K562 (cell line): ENCODE results near the gene GJB6. TPM values are rescaled to one million over a fixed set of nuclear protein-coding genes. Genes with fewer than 3 reads are reported as not detected.

ENCODE experiments used
- ATAC-seq: fragments of 200-7000 bp; cut with Tn5 transposase; 3 replicates; pipeline ENCODE4 v1.9.1; 2020; ENCODE audit warnings: moderate library complexity
- BruUV-seq: library from RNA; stranded (reverse); fragments of 400-500 nt; replicated peaks from 2 replicates; lab custom pipeline; 2021; lab: Mats Ljungman, UMichigan
- CTCF ChIA-PET: fragments of 300-600 bp; formaldehyde crosslinking; extraction: SDS; loops from one replicate; lab custom pipeline; 2021; ENCODE audit warnings: low intra/inter-chr PET ratio; lab: Yijun Ruan, JAX
- POLR2A ChIA-PET: fragments of 300-600, 350-650 bp; sonication (Branson Sonifier 250); formaldehyde crosslinking; extraction: SDS; loops from one replicate; lab custom pipeline; 2021; ENCODE audit warnings: antibody characterized with exemption, inconsistent platforms; lab: Yijun Ruan, JAX
- DNase-seq, 4 experiments: peaks; one replicate each; pipeline versions ENCODE4 v3.0.0 to v3.0.0-alpha.2; 2011 to 2018; ENCODE audit warnings: low spot score in 3 of 4, mixed read lengths in 3 of 4; ENCODE audit errors: extremely low read depth in 1 of 4
- FAIRE-seq: peaks from 2 replicates; lab custom pipeline; 2011; peaks lifted over from hg19 to GRCh38; lab: Jason Lieb, UNC
- H2AFZ ChIP-seq: 2 replicates; pipeline ENCODE4 v1.6.0; 2011; ENCODE audit warnings: low read depth, low read length, control low read depth, inconsistent platforms
- H3K27ac ChIP-seq: fragments of 200-600 bp; 3 replicates; pipeline ENCODE4 v1.8.0; 2011; ENCODE audit warnings: low read depth, mild to moderate bottlenecking, control low read depth, inconsistent platforms, low read length, moderate library complexity, mixed read lengths; ENCODE audit errors: extremely low read depth
- H3K27me3 ChIP-seq, 2 experiments: fragments of 300-600 bp in 1 of 2; 2 replicates in 1 of 2; 3 replicates in 1 of 2; pipeline versions ENCODE4 v1.6.0 to v1.8.0; 2011; ENCODE audit warnings: inconsistent platforms in 2 of 2, low read length in 2 of 2, mild to moderate bottlenecking in 1 of 2, mixed read lengths in 1 of 2, moderate library complexity in 1 of 2; ENCODE audit not compliant: control insufficient read depth in 2 of 2, insufficient read depth in 2 of 2
- H3K36me3 ChIP-seq: fragments of 300-600 bp; 3 replicates; pipeline ENCODE4 v1.8.0; 2011; ENCODE audit warnings: mild to moderate bottlenecking, low read length, inconsistent platforms; ENCODE audit not compliant: control insufficient read depth, insufficient read depth
- H3K4me1 ChIP-seq, 2 experiments: fragments of 200-600 bp in 1 of 2; replicated peaks in 1 of 2; 2 replicates in 1 of 2; 3 replicates in 1 of 2; pipeline versions ENCODE4 v1.5.1 to v1.8.0; 2011; ENCODE audit warnings: inconsistent platforms in 2 of 2, low read length in 2 of 2, mild to moderate bottlenecking in 1 of 2, mixed read lengths in 1 of 2, moderate library complexity in 1 of 2; ENCODE audit not compliant: control insufficient read depth in 2 of 2, insufficient read depth in 2 of 2
- H3K4me2 ChIP-seq: 2 replicates; pipeline ENCODE4 v1.6.1; 2011; ENCODE audit warnings: low read length, control low read depth, inconsistent platforms, mixed read lengths; ENCODE audit not compliant: insufficient read depth
- H3K4me3 ChIP-seq: fragments of 200-600 bp; sonication (generic), shearing (Covaris generic); 2 replicates; pipeline ENCODE4 v1.5.1; 2016; ENCODE audit warnings: control low read depth, inconsistent platforms
- H3K79me2 ChIP-seq: fragments of 200-600 bp; 3 replicates; pipeline ENCODE4 v1.8.0; 2011; ENCODE audit warnings: low read length, inconsistent platforms; ENCODE audit not compliant: control insufficient read depth, insufficient read depth
- H3K9ac ChIP-seq, 2 experiments: 2 replicates each; pipeline versions ENCODE4 v1.6.0 to v1.6.1; 2011; ENCODE audit warnings: low read depth in 2 of 2, low read length in 2 of 2, control low read depth in 1 of 2, inconsistent platforms in 1 of 2, mild to moderate bottlenecking in 1 of 2, mixed read lengths in 1 of 2; ENCODE audit not compliant: insufficient read depth in 1 of 2
- H3K9me1 ChIP-seq: one replicate; pipeline ENCODE4 v1.6.0; 2011; ENCODE audit warnings: inconsistent platforms, mild to moderate bottlenecking, low read length, moderate library complexity; ENCODE audit not compliant: control insufficient read depth, insufficient read depth
- H3K9me3 ChIP-seq: replicated peaks from 2 replicates; pipeline ENCODE4 v1.5.1; 2011; ENCODE audit warnings: low read depth, low read length, inconsistent platforms; ENCODE audit not compliant: control insufficient read depth, insufficient read depth
- H4K20me1 ChIP-seq: replicated peaks from 2 replicates; pipeline ENCODE4 v1.6.1; 2011; ENCODE audit warnings: low read length, inconsistent platforms, mixed read lengths; ENCODE audit not compliant: control insufficient read depth, insufficient read depth
- CBFB ChIP-seq: sonication (generic); formaldehyde crosslinking; IDR thresholded peaks from 2 replicates; pipeline ENCODE4 v1.4.0; 2020; ENCODE audit warnings: mild to moderate bottlenecking, missing genetic modification reagents
- EP300 ChIP-seq: IDR thresholded peaks from 2 replicates; pipeline ENCODE4 v1.6.1; 2012; ENCODE audit warnings: low read length, improper control_type of control experiment
- HNRNPK ChIP-seq: fragments of 200-400 bp; formaldehyde crosslinking; IDR thresholded peaks from one replicate; pipeline ENCODE4 v1.6.1; 2018; ENCODE audit warnings: mild to moderate bottlenecking, low read depth, low read length; ENCODE audit not compliant: poor library complexity, severe bottlenecking
- LCOR ChIP-seq: sonication (generic); formaldehyde crosslinking; IDR thresholded peaks from 2 replicates; pipeline ENCODE4 v1.8.0; 2022; ENCODE audit warnings: mild to moderate bottlenecking, missing genetic modification reagents
- LEF1 ChIP-seq: fragments of 450-650 bp; IDR thresholded peaks from 2 replicates; pipeline ENCODE4 v1.6.1; 2016; ENCODE audit warnings: mild to moderate bottlenecking
- MYC ChIP-seq, 2 experiments: fragments of 250-450 bp in 1 of 2; sonication (Bioruptor Pico) in 1 of 2; IDR thresholded peaks; 2 replicates each; pipeline versions ENCODE4 v1.5.1 to v1.6.1; 2012 to 2021; ENCODE audit warnings: low read depth in 2 of 2, borderline replicate concordance in 1 of 2, improper control_type of control experiment in 1 of 2, low read length in 1 of 2, mild to moderate bottlenecking in 1 of 2, moderate library complexity in 1 of 2
- MYNN ChIP-seq, 2 experiments: sonication (generic); formaldehyde crosslinking in 1 of 2; IDR thresholded peaks; 2 replicates each; pipeline versions ENCODE4 v1.5.0 to v1.6.1; 2016 to 2020; ENCODE audit warnings: antibody characterized with exemption in 1 of 2, missing genetic modification reagents in 1 of 2
- NEUROD1 ChIP-seq: fragments of 150-350 bp; IDR thresholded peaks from 2 replicates; pipeline ENCODE4 v1.6.1; 2014; ENCODE audit warnings: borderline replicate concordance, low read length, low read depth; ENCODE audit not compliant: partially characterized antibody
- PHF21A ChIP-seq: fragments of 450-650 bp; IDR thresholded peaks from 2 replicates; pipeline ENCODE4 v1.6.1; 2017; ENCODE audit warnings: low read depth, borderline replicate concordance
- PTTG1 ChIP-seq: fragments of 450-650 bp; IDR thresholded peaks from 2 replicates; pipeline ENCODE4 v1.6.1; 2016; ENCODE audit warnings: low read depth, mild to moderate bottlenecking, missing genetic modification characterization, missing compliant biosample characterization
- TCF3 ChIP-seq: sonication (generic); formaldehyde crosslinking; IDR thresholded peaks from 2 replicates; pipeline ENCODE4 v1.4.0; 2020; ENCODE audit warnings: mild to moderate bottlenecking, missing genetic modification reagents
- TCF7 ChIP-seq: sonication (generic); IDR thresholded peaks from 2 replicates; pipeline ENCODE4 v1.6.1; 2016; ENCODE audit warnings: antibody characterized with exemption, borderline replicate concordance
- TCF7L2 ChIP-seq: fragments of 150-350 bp; IDR thresholded peaks from 2 replicates; pipeline ENCODE4 v1.6.1; 2016; ENCODE audit warnings: low read depth, mild to moderate bottlenecking, low read length, moderate library complexity
- TEAD1 ChIP-seq, 2 experiments: fragments of 450-650 bp in 1 of 2; sonication (generic) in 1 of 2; formaldehyde crosslinking; IDR thresholded peaks; 2 replicates each; pipeline versions ENCODE4 v1.4.0 to v1.8.0; 2020 to 2022; ENCODE audit warnings: mild to moderate bottlenecking in 2 of 2, missing genetic modification reagents in 1 of 2
- U2AF2 ChIP-seq: fragments of 200-400 bp; formaldehyde crosslinking; optimal IDR thresholded peaks from 2 replicates; pipeline ENCODE3; 2017; ENCODE audit warnings: low read depth, mild to moderate bottlenecking, low read length
- WGBS: fragments of 100-300 bp; shearing (Covaris generic); methylation state at CpG from one replicate; pipeline ENCODE4 v1.1.6; 2016; ENCODE audit warnings: low coverage, mixed read lengths; ENCODE audit not compliant: insufficient coverage; ENCODE audit errors: missing lambda C conversion rate; 5-methylcytosine and 5-hydroxymethylcytosine counted together
- in situ Hi-C: fragments of 300-500 bp; cut with MboI; formaldehyde crosslinking; loops from 4 replicates; pipeline ENCODE4 v1.15.0; 2018; ENCODE audit warnings: inconsistent platforms, mixed read lengths
- intact Hi-C: fragments of 100-400 bp; cut with micrococcal nuclease; formaldehyde crosslinking; loops from 2 replicates; pipeline ENCODE4 v1.14.2; 2022
- polyA plus RNA-seq, 8 experiments: library from polyadenylated mRNA; depleted of rRNA in 4 of 8; stranded (reverse) in 5 of 8; unstranded in 3 of 8; fragments of >200 nt; fragmentation: Nextera tagmentation in 2 of 8; fragmentation: Illumina TruSeq in 1 of 8; extraction: Ambion mirVana in 2 of 8; extraction: Trizol in 1 of 8; gene quantifications; 2 replicates each; pipeline versions ENCODE4 v1.2.1 to v1.2.3, GENCODE V29; 2011 to 2014; ENCODE audit warnings: inconsistent platforms in 1 of 8, missing spikeins in 1 of 8
- total RNA-seq, 7 experiments: library from RNA; depleted of rRNA in 6 of 7; stranded (reverse); fragments of >200 nt in 6 of 7; fragmentation: Illumina TruSeq in 2 of 7; extraction: Trizol in 2 of 7; gene quantifications; 2 replicates each; pipeline versions ENCODE4 v1.2.1 to v1.2.3, GENCODE V29; 2011 to 2021; ENCODE audit warnings: low replicate concordance in 1 of 7
- TF ChIP-seq, protein P1 (sequence below): fragments of 250-450 bp; sonication (Bioruptor Pico); IDR thresholded peaks from 2 replicates; pipeline ENCODE4 v1.4.0; 2020

Gene GJB6
- total and polyA plus RNA-seq, 9 of the 15 experiments (the other 6 are each of a cell fraction or from before 2014, with no cell fraction given) = not detected

DNA sequence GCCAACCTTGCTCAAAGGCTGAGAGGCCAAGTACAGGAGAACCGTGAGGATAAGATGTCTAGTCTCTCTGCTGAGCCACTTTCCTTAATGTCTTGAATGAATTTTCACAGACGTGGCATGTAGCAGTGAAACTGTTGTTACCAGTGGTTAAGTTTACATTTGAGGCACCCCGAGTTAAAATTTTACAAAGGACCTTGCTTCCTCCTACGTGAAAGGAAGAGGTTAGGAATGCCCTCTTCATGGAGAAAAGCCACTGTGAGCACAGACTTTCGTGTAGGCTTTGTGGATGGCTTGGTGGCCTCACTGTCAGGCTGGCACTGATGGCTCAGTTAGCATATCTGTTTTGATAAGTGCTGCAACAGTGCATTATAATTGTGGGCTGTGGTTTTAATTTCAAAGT lies 42.0 kb downstream of the GJB6 start:
- FAIRE-seq = no peak
- Histone ChIP-seq H3K79me2 (no peaks in the 10 kb centered on the region), H3K9ac (no peak overlapping the region), H3K9me1 (no peaks in the 10 kb centered on the region), H3K4me2 (no peak overlapping the region)
- in situ Hi-C loops = no loop called here
- ATAC-seq = no peak
- TF ChIP-seq, protein P1, sequence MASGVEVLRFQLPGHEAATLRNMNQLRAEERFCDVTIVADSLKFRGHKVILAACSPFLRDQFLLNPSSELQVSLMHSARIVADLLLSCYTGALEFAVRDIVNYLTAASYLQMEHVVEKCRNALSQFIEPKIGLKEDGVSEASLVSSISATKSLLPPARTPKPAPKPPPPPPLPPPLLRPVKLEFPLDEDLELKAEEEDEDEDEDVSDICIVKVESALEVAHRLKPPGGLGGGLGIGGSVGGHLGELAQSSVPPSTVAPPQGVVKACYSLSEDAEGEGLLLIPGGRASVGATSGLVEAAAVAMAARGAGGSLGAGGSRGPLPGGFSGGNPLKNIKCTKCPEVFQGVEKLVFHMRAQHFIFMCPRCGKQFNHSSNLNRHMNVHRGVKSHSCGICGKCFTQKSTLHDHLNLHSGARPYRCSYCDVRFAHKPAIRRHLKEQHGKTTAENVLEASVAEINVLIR (CRISPR knock-in tag) = no peak
- TF ChIP-seq NEUROD1 (no peak), PHF21A (no peak), CBFB (CRISPR knock-in tag) (no peak), LCOR (CRISPR knock-in tag) (no peak), TCF7 (no peak), MYC (IDR thresholded peaks at IDR 0.05; ENCODE audit: low read depth, low read length) (no peak), MYC (CRISPR knock-in tag; IDR thresholded peaks at IDR 0.05; ENCODE audit: borderline replicate concordance, low read depth) (no peak), U2AF2 (no peak), TEAD1 (CRISPR knock-in tag; IDR thresholded peaks at IDR 0.05) (no peak), PTTG1 (no peak), TCF3 (CRISPR knock-in tag) (no peak), LEF1 (no peak), TCF7L2 (no peak), HNRNPK (no peak), EP300 (no peak), MYNN (IDR thresholded peaks at IDR 0.05) (no peak), MYNN (CRISPR knock-in tag; IDR thresholded peaks at IDR 0.05) (no peak)
- TF ChIP-seq, all 486 proteins: peak for 0
- intact Hi-C loops = no loop called here
- Histone ChIP-seq H4K20me1 (no peaks in the 10 kb centered on the region), H3K9me3 (no peaks in the 10 kb centered on the region), H3K4me3 (no peak overlapping the region), H3K36me3 (no peaks in the 10 kb centered on the region), H3K27me3 (peaks cover 10 to 20% of the 10 kb centered on the region in 2 experiments; a peak in 4 of 5 replicates), H3K4me1 (peaks cover 4% of the 10 kb centered on the region in 2 experiments; a peak in 2 of 5 replicates), H2AFZ (no peak overlapping the region), H3K27ac (no peak overlapping the region)
- ChIA-PET POLR2A (no interaction called here), CTCF (no interaction called here)
- DNase-seq = no peak
- BruUV-seq = no TSS peak
- 0% methylated on average over 5 of the region's 5 CpGs for WGBS
